Measurements from ENCODE around the gene CDK2. TPM values are rescaled to one million over a fixed set of nuclear protein-coding genes. Genes with fewer than 3 reads are reported as not detected.

The CDK2 gene
- total RNA-seq, 1 experiment from 2014 or later, result 23.8 TPM

Other genes starting within 250 kb of the CDK2 start
- 2.5 and 3.9 TPM in 2 replicates for gene RDH5, start 246.4 kb upstream of the CDK2 start, total RNA-seq (2022)
- gene CD63, start 237.8 kb upstream of the CDK2 start, total RNA-seq (2022), result 552 and 724 TPM in 2 replicates
- gene GDF11, start 223.7 kb upstream of the CDK2 start, total RNA-seq (2022), result 1.9 TPM in 2 replicates
- gene SARNP, start 149.1 kb upstream of the CDK2 start, total RNA-seq (2022), result 39.2 and 61.1 TPM in 2 replicates
- gene ORMDL2, start 148.8 kb upstream of the CDK2 start, total RNA-seq (2022), result 54.6 and 55.9 TPM in 2 replicates
- 27.3 and 29.9 TPM in 2 replicates for gene DNAJC14, start 137.2 kb upstream of the CDK2 start, total RNA-seq (2022)
- gene MMP19, start 123.9 kb upstream of the CDK2 start, total RNA-seq (2022), result 3.3 and 3.7 TPM in 2 replicates
- gene PYM1, start 38.9 kb upstream of the CDK2 start, total RNA-seq (2022), result 50.5 and 56.5 TPM in 2 replicates
- 177 and 236 TPM in 2 replicates for gene DGKA, start 35.7 kb upstream of the CDK2 start, total RNA-seq (2022)
- gene PMEL, start 788 bp upstream of the CDK2 start, total RNA-seq (2022), result 0.59 TPM in 1 of 2 replicates, not detected in the other
- 67.4 and 96.1 TPM in 2 replicates for gene RAB5B, start 7.2 kb downstream of the CDK2 start, total RNA-seq (2022)
- gene SUOX, start 30.4 kb downstream of the CDK2 start, total RNA-seq (2022), result 6.3 and 7.9 TPM in 2 replicates
- 2.4 and 3.4 TPM in 2 replicates for gene IKZF4, start 54.2 kb downstream of the CDK2 start, total RNA-seq (2022)
- gene RPS26, start 75.1 kb downstream of the CDK2 start, total RNA-seq (2022), result 45.1 and 67.3 TPM in 2 replicates
- gene ERBB3, start 113.3 kb downstream of the CDK2 start, total RNA-seq (2022), result 1.1 and 3.7 TPM in 2 replicates
- gene PA2G4, start 137.7 kb downstream of the CDK2 start, total RNA-seq (2022), result 158 and 205 TPM in 2 replicates
- 4,675 and 4,734 TPM in 2 replicates for gene RPL41, start 149.8 kb downstream of the CDK2 start, total RNA-seq (2022)
- 2.8 and 3.5 TPM in 2 replicates for gene ZC3H10, start 151.4 kb downstream of the CDK2 start, total RNA-seq (2022)
- gene ESYT1, start 161.4 kb downstream of the CDK2 start, total RNA-seq (2022), result 111 and 123 TPM in 2 replicates
- 46.0 and 58.0 TPM in 2 replicates for gene MYL6B, start 185.8 kb downstream of the CDK2 start, total RNA-seq (2022)
- gene MYL6, start 191.5 kb downstream of the CDK2 start, total RNA-seq (2022), result 716 and 997 TPM in 2 replicates
- 52.1 and 57.0 TPM in 2 replicates for gene SMARCC2, start 222.7 kb downstream of the CDK2 start, total RNA-seq (2022)